ENCODE results near the gene OSBP2. TPM values are rescaled to one million over a fixed set of nuclear protein-coding genes. Genes with fewer than 3 reads are reported as not detected.

OSBP2 gene
- total RNA-seq, 1 donor from 2014 or later: 3.1 TPM

DNA sequence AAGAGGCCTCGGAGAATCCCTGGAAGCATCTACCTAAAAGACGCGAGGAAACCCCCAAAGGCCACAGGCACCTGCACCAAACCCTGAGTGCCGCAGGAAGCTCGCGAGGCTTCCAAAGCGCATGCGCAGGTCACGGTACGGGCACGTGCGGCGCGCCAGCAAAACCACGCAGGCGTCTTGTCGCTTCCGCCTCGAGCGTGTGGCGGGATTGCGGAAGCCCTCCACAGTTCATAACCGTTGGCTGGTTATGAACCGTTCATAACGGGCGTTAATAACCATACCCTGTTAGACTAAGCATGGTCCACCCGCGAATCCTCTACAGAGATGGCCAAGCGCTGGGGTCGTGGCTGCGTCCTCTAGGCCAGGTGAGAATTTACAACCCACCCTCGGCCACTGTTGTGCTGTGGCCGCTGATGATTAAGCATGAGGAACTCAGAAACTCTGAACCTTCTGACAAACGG lies 227.5 kb downstream of the OSBP2 start:
- intact Hi-C loops (cut with DNase I): no loop called here
- Histone ChIP-seq H3K9me3 (no peaks in the 10 kb centered on the region), H3K4me3 (peak overlapping the region; percentile 56), H3K4me1 (peaks cover 19% of the 10 kb centered on the region), H3K36me3 (peaks cover 21% of the 10 kb centered on the region), H3K27me3 (ENCODE audit: low read depth) (no peaks in the 10 kb centered on the region), H3K27ac (peak overlapping the region; percentile 65)
- DNase-seq (peak; percentile 80), ATAC-seq (peak; percentile 80 to 83)
- no peak for TF ChIP-seq CTCF (IDR thresholded peaks at IDR 0.05)

GRCh38 chr22:30923168-30923900 lies 228.7 kb downstream of the OSBP2 start:
- Histone ChIP-seq H3K36me3 (peaks cover 32% of the 10 kb centered on the region), H3K4me1 (peaks cover 19% of the 10 kb centered on the region), H3K27ac (no peak overlapping the region), H3K9me3 (no peaks in the 10 kb centered on the region), H3K27me3 (ENCODE audit: low read depth) (no peaks in the 10 kb centered on the region), H3K4me3 (no peak overlapping the region)
- intact Hi-C loops (cut with DNase I): no loop called here
- ATAC-seq (no peak), DNase-seq (no peak)
- TF ChIP-seq CTCF (IDR thresholded peaks at IDR 0.05): no peak

DNA sequence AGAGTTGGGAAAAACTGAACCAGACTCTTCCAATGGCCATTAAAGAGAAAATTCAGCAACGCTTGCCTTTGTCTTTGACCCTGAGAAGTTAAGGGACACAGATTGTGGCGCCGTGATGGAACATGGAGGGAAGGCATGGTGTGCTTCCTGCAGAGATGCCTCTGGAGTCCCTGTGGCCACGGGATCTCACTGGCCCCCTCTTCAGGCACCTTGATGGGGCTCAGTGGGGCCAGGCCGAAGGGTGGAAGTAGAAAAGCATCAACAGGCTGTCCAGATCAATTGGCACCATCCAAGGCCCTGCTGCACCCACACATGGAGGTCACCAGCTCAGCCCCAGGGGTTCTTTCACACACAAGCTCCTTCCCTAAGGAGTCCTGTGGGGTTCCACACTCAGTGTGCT lies 231.0 kb downstream of the OSBP2 start:
- ATAC-seq (no peak), DNase-seq (no peak)
- no peak overlapping the region for H3K27ac ChIP-seq
- intact Hi-C loops (cut with DNase I): no loop called here
- H3K4me3 ChIP-seq: no peak overlapping the region
- H3K9me3 ChIP-seq: no peaks in the 10 kb centered on the region
- H3K27me3 ChIP-seq (ENCODE audit: low read depth): no peaks in the 10 kb centered on the region
- H3K36me3 ChIP-seq: peaks cover 54% of the 10 kb centered on the region
- H3K4me1 ChIP-seq: peaks cover 10% of the 10 kb centered on the region
- TF ChIP-seq CTCF (IDR thresholded peaks at IDR 0.05): no peak

- DNase-seq (no peak), ATAC-seq (no peak)
- Histone ChIP-seq H3K36me3 (peaks cover 64% of the 10 kb centered on the region), H3K27me3 (ENCODE audit: low read depth) (no peaks in the 10 kb centered on the region), H3K9me3 (no peaks in the 10 kb centered on the region), H3K4me3 (no peak overlapping the region), H3K27ac (no peak overlapping the region), H3K4me1 (no peaks in the 10 kb centered on the region)
- TF ChIP-seq CTCF (IDR thresholded peaks at IDR 0.05): no peak
- intact Hi-C loops (cut with DNase I): no loop called here
Measured at GRCh38 chr22:30926706-30927105, 232.0 kb downstream of the OSBP2 start.

DNA sequence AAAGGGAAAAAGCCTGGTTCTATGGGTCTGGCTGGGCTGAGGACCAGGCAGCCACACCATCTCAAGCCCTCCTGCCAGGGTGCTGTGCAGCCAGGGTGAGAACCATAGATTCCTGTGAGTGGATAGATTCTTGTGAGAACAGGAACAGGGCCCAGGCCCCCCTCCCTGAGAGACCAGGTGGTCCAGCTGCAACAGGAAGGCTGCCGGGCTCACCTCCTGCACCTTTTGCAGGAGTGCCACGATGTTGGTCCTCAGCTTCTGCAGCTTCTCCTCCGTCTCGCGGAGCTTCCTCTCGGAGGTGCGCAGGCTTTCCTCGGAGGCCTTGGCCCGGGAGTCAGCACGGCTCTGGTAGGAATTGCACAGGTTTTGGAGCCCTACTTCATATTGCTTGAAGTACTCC lies 233.1 kb downstream of the OSBP2 start:
- Histone ChIP-seq H3K27me3 (ENCODE audit: low read depth) (no peaks in the 10 kb centered on the region), H3K36me3 (peaks cover 75% of the 10 kb centered on the region), H3K4me3 (no peak overlapping the region), H3K4me1 (no peaks in the 10 kb centered on the region), H3K27ac (no peak overlapping the region), H3K9me3 (no peaks in the 10 kb centered on the region)
- DNase-seq: no peak
- ATAC-seq: no peak
- TF ChIP-seq CTCF (IDR thresholded peaks at IDR 0.05): no peak
- intact Hi-C loops (cut with DNase I): no loop called here
